ENCODE data around the gene FAM222B.
"Not testable (repeated sequence)": the region's sequence is repeated elsewhere in the genome, so short reads cannot be mapped to it uniquely, and the experiment has no call there.

FAM222B gene

GRCh38 chr17:28842282-28843012 is at the start of gene FAM222B:
Gene FAM222B, minus strand, starts transcription at chr17:28842790. Its CDS starts 76,123 bp downstream, at chr17:28766667.
- DNase-seq = peak; percentile 89

- no peak for DNase-seq
These were observed 49.4 kb upstream of the FAM222B start for GRCh38 chr17:28892024-28892423.

GRCh38 chr17:28891201-28891600 is 48.6 kb upstream of the FAM222B start:
- DNase-seq = no peak

GRCh38 chr17:28889996-28890395 is 47.4 kb upstream of the FAM222B start:
- DNase-seq = no peak

GRCh38 chr17:28888832-28889231 is 46.2 kb upstream of the FAM222B start:
- DNase-seq = no peak

- no peak for DNase-seq
These were observed 45.4 kb upstream of the FAM222B start for GRCh38 chr17:28887871-28888471.

- no peak for DNase-seq
These were observed 43.4 kb upstream of the FAM222B start for GRCh38 chr17:28885951-28886350.

- no peak for DNase-seq
These were observed 42.8 kb upstream of the FAM222B start for GRCh38 chr17:28885363-28885762.

- DNase-seq = no peak
These were observed 41.5 kb upstream of the FAM222B start for GRCh38 chr17:28883967-28884702.

- no peak for DNase-seq
These were observed 39.7 kb upstream of the FAM222B start for GRCh38 chr17:28882154-28882895.

- DNase-seq = no peak
These were observed 39.0 kb upstream of the FAM222B start for GRCh38 chr17:28881533-28882056.

- no peak for DNase-seq
These were observed 38.0 kb upstream of the FAM222B start for GRCh38 chr17:28880572-28880945.

- no peak for DNase-seq
These were observed 37.4 kb upstream of the FAM222B start for GRCh38 chr17:28879886-28880571.

GRCh38 chr17:28878981-28879380 is 36.4 kb upstream of the FAM222B start:
- DNase-seq = no peak

- DNase-seq = no peak
These were observed 35.7 kb upstream of the FAM222B start for GRCh38 chr17:28878158-28878910.

- not testable (repeated sequence) for DNase-seq
These were observed 34.6 kb upstream of the FAM222B start for GRCh38 chr17:28877150-28877711.

- no peak for DNase-seq
These were observed 33.4 kb upstream of the FAM222B start for GRCh38 chr17:28875848-28876550.

- no peak for DNase-seq
These were observed 32.2 kb upstream of the FAM222B start for GRCh38 chr17:28874750-28875149.

- no peak for DNase-seq
These were observed 31.2 kb upstream of the FAM222B start for GRCh38 chr17:28873839-28874238.

GRCh38 chr17:28871056-28871579 is 28.5 kb upstream of the FAM222B start:
- no peak for DNase-seq
